ENCODE measurements around the gene CDH24.

GRCh38 chr14:23079716-23080115, 22.4 kb upstream of the CDH24 start:
- TF ChIP-seq, protein P1, sequence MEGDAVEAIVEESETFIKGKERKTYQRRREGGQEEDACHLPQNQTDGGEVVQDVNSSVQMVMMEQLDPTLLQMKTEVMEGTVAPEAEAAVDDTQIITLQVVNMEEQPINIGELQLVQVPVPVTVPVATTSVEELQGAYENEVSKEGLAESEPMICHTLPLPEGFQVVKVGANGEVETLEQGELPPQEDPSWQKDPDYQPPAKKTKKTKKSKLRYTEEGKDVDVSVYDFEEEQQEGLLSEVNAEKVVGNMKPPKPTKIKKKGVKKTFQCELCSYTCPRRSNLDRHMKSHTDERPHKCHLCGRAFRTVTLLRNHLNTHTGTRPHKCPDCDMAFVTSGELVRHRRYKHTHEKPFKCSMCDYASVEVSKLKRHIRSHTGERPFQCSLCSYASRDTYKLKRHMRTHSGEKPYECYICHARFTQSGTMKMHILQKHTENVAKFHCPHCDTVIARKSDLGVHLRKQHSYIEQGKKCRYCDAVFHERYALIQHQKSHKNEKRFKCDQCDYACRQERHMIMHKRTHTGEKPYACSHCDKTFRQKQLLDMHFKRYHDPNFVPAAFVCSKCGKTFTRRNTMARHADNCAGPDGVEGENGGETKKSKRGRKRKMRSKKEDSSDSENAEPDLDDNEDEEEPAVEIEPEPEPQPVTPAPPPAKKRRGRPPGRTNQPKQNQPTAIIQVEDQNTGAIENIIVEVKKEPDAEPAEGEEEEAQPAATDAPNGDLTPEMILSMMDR (IDR thresholded peaks at IDR 0.05; ENCODE audit: poor library complexity) = no peak
- TF ChIP-seq EZH2 (IDR thresholded peaks at IDR 0.05; ENCODE audit: borderline replicate concordance) = no peak
- TF ChIP-seq EZH2phosphoT487 (IDR thresholded peaks at IDR 0.05; ENCODE audit: low read depth, severe bottlenecking, unreplicated experiment) = no peak
